Neural cell (in vitro differentiated cells): ENCODE data around the gene NDUFA5.
A peak's percentile ranks its signal among the peaks of the same experiment; 100 is the strongest.

ENCODE experiments used
- CTCF ChIP-seq: fragments of 450-650 bp; IDR thresholded peaks from 2 replicates; pipeline ENCODE4 v1.5.1; 2014; ENCODE audit warnings: antibody characterized with exemption, mild to moderate bottlenecking, moderate library complexity; ENCODE audit not compliant: poor library complexity, severe bottlenecking
- EP300 ChIP-seq: fragments of 450-650 bp; conservative IDR thresholded peaks from 2 replicates; pipeline ENCODE4 v1.6.1; 2014; ENCODE audit warnings: antibody characterized with exemption, mild to moderate bottlenecking, moderate library complexity; ENCODE audit not compliant: poor library complexity, severe bottlenecking
- EZH2 ChIP-seq: fragments of 200-600, 300-800 bp; shearing (Covaris generic), sonication (generic); IDR thresholded peaks from 2 replicates; pipeline ENCODE4 v1.6.1; 2014; ENCODE audit warnings: antibody characterized with exemption, low read length, borderline replicate concordance, mild to moderate bottlenecking; ENCODE audit not compliant: insufficient read depth, poor library complexity, severe bottlenecking
- POLR2AphosphoS5 ChIP-seq: IDR thresholded peaks from 2 replicates; pipeline ENCODE4 v1.6.1; 2012
- RAD21 ChIP-seq: fragments of 450-650 bp; conservative IDR thresholded peaks from 2 replicates; pipeline ENCODE4 v1.6.1; 2014; ENCODE audit warnings: antibody characterized with exemption, mild to moderate bottlenecking, moderate library complexity
- TAF1 ChIP-seq: IDR thresholded peaks from 2 replicates; pipeline ENCODE4 v1.6.1; 2012; ENCODE audit warnings: low read depth
- TF ChIP-seq, protein P1 (sequence below): IDR thresholded peaks from 2 replicates; pipeline ENCODE4 v1.6.1; 2012; ENCODE audit warnings: borderline replicate concordance

GRCh38 chr7:123537026-123537642 is 20.5 kb downstream of the NDUFA5 start:
- TF ChIP-seq CTCF = peak; percentile 62
- no peak for TF ChIP-seq EZH2
- TF ChIP-seq EP300 = no peak
- TF ChIP-seq, protein P1, sequence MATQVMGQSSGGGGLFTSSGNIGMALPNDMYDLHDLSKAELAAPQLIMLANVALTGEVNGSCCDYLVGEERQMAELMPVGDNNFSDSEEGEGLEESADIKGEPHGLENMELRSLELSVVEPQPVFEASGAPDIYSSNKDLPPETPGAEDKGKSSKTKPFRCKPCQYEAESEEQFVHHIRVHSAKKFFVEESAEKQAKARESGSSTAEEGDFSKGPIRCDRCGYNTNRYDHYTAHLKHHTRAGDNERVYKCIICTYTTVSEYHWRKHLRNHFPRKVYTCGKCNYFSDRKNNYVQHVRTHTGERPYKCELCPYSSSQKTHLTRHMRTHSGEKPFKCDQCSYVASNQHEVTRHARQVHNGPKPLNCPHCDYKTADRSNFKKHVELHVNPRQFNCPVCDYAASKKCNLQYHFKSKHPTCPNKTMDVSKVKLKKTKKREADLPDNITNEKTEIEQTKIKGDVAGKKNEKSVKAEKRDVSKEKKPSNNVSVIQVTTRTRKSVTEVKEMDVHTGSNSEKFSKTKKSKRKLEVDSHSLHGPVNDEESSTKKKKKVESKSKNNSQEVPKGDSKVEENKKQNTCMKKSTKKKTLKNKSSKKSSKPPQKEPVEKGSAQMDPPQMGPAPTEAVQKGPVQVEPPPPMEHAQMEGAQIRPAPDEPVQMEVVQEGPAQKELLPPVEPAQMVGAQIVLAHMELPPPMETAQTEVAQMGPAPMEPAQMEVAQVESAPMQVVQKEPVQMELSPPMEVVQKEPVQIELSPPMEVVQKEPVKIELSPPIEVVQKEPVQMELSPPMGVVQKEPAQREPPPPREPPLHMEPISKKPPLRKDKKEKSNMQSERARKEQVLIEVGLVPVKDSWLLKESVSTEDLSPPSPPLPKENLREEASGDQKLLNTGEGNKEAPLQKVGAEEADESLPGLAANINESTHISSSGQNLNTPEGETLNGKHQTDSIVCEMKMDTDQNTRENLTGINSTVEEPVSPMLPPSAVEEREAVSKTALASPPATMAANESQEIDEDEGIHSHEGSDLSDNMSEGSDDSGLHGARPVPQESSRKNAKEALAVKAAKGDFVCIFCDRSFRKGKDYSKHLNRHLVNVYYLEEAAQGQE = no peak
- no peak for TF ChIP-seq POLR2AphosphoS5
- no peak for TF ChIP-seq TAF1
- TF ChIP-seq RAD21 = peak; percentile 63
